GM06990 (cell line): Measurements from ENCODE around the gene KCNAB1.

Source experiments
- DNase-seq: peaks from one replicate; pipeline ENCODE4 v3.0.0-alpha.2; 2011; ENCODE audit not compliant: insufficient read length; ENCODE audit errors: extremely low read depth
- H3K27me3 ChIP-seq: replicated peaks from 2 replicates; pipeline ENCODE4 v1.6.0; 2011; ENCODE audit warnings: low read length; ENCODE audit not compliant: control insufficient read depth, insufficient read depth
- H3K36me3 ChIP-seq: 2 replicates; pipeline ENCODE4 v1.5.1; 2011; ENCODE audit warnings: low read length; ENCODE audit not compliant: control insufficient read depth, insufficient read depth
- H3K4me3 ChIP-seq: replicated peaks from 2 replicates; pipeline ENCODE4 v1.5.1; 2011; ENCODE audit warnings: low read depth, mild to moderate bottlenecking, control low read depth, low read length
- TF ChIP-seq, protein P1 (sequence below): IDR thresholded peaks from 2 replicates; pipeline ENCODE4 v1.5.1; 2011; ENCODE audit warnings: low read length, control low read depth, mild to moderate bottlenecking, inconsistent platforms; ENCODE audit not compliant: insufficient read depth, poor library complexity, severe bottlenecking

Gene KCNAB1

DNA sequence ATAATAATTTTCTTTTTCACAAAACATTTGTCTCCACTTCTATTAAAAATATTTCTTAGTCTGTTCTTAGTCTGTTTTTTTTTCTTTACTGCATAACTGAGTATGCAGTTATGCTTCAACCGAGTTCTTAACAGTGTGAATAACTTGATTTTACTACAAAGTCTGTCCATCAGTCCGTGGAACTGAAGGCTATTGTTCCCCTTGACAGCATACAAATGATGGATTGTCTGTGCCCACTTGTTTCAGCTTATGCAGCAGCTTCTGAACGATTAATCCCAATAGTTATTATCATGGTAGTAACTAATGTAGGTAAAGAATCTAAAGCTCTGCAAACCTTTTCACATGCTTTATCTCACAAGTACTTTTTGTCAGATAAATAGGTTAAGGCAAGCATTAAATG lies 283.8 kb downstream of the KCNAB1 start:
- Histone ChIP-seq H3K36me3 (no peaks in the 10 kb centered on the region), H3K4me3 (no peak overlapping the region), H3K27me3 (peaks cover 2% of the 10 kb centered on the region; the same call in 1 of the 2 replicates)
- TF ChIP-seq, protein P1, sequence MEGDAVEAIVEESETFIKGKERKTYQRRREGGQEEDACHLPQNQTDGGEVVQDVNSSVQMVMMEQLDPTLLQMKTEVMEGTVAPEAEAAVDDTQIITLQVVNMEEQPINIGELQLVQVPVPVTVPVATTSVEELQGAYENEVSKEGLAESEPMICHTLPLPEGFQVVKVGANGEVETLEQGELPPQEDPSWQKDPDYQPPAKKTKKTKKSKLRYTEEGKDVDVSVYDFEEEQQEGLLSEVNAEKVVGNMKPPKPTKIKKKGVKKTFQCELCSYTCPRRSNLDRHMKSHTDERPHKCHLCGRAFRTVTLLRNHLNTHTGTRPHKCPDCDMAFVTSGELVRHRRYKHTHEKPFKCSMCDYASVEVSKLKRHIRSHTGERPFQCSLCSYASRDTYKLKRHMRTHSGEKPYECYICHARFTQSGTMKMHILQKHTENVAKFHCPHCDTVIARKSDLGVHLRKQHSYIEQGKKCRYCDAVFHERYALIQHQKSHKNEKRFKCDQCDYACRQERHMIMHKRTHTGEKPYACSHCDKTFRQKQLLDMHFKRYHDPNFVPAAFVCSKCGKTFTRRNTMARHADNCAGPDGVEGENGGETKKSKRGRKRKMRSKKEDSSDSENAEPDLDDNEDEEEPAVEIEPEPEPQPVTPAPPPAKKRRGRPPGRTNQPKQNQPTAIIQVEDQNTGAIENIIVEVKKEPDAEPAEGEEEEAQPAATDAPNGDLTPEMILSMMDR = no peak
- DNase-seq = no peak

- H3K27me3 ChIP-seq = peaks cover 2% of the 10 kb centered on the region; the same call in 1 of the 2 replicates
- no peaks in the 10 kb centered on the region for H3K36me3 ChIP-seq
- no peak for DNase-seq
- H3K4me3 ChIP-seq = no peak overlapping the region
- TF ChIP-seq, protein P1 = no peak
Measured at GRCh38 chr3:156406393-156406792, 286.0 kb downstream of the KCNAB1 start.

- H3K4me3 ChIP-seq = no peak overlapping the region
- no peaks in the 10 kb centered on the region for H3K36me3 ChIP-seq
- TF ChIP-seq, protein P1 = no peak
- H3K27me3 ChIP-seq = peaks cover 2% of the 10 kb centered on the region; the same call in 1 of the 2 replicates
- no peak for DNase-seq
Measured at GRCh38 chr3:156407617-156408225, 287.3 kb downstream of the KCNAB1 start.

DNA sequence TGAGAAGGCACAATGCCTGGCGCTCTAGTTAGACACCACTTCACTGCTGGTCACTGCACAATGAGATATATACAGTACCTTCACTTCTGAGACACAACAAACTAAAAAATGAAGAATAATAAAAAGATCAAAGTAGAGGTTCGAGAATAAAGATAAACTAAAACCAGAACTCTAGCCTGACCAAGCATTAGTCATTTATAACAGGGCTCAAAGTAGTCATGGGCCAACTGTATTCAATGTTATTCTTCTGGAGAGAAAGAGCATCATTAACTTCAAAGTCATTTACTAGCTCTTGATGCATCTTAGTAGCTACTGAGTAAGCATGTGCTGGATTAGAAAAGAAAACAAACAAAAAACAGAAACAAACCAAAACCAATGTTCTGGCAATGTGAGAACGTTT lies 289.3 kb downstream of the KCNAB1 start:
- Histone ChIP-seq H3K27me3 (peaks cover 2% of the 10 kb centered on the region; the same call in 1 of the 2 replicates), H3K4me3 (no peak overlapping the region), H3K36me3 (no peaks in the 10 kb centered on the region)
- TF ChIP-seq, protein P1 = no peak
- no peak for DNase-seq

DNA sequence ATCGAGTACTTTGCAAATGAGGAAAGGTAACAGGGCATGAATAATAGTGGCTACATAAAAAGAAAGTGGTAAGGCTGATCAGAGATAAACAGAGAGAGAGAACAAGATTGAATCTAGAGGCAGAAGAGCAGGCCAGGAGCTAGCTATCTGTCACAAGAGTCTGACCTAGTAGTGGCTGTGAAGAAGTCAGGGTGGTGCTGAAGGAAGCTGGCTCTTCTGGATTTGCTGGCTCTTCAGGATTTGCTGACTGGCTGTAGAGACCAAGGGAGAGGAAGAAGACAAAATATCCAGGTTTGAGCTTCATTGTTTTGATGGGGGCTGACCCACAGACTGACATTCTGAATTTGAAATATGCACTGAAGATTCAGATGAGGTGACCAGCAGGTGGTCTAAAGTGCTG lies 292.2 kb downstream of the KCNAB1 start:
- H3K36me3 ChIP-seq = no peaks in the 10 kb centered on the region
- TF ChIP-seq, protein P1 = no peak
- H3K4me3 ChIP-seq = no peak overlapping the region
- no peak for DNase-seq
- H3K27me3 ChIP-seq = no peaks in the 10 kb centered on the region; the same call in 1 of the 2 replicates
